GM12878 (cell line): Measurements from ENCODE around the gene CPSF4. TPM values are rescaled to one million over a fixed set of nuclear protein-coding genes. Genes with fewer than 3 reads are reported as not detected.

Experiments
- ATAC-seq: fragments of 200-7000 bp; cut with Tn5 transposase; 3 replicates; pipeline ENCODE4 v1.9.1; 2020; ENCODE audit warnings: mild to moderate bottlenecking, moderate library complexity
- BruUV-seq: library from RNA; stranded (reverse); fragments of 400-500 nt; replicated peaks from 2 replicates; lab custom pipeline; 2021; lab: Mats Ljungman, UMichigan
- CTCF ChIA-PET: fragments of 300-600 bp; sonication (Branson Sonifier 250); formaldehyde crosslinking; extraction: SDS; loops from one replicate; lab custom pipeline; 2021; ENCODE audit warnings: inconsistent platforms; lab: Yijun Ruan, JAX
- POLR2A ChIA-PET: fragments of 350-600 bp; formaldehyde crosslinking; extraction: SDS; loops from one replicate; lab custom pipeline; 2021; ENCODE audit warnings: inconsistent platforms; lab: Charles Lee
- RAD21 ChIA-PET: fragments of 300-600 bp; sonication (Branson Sonifier 250); formaldehyde crosslinking; loops from one replicate; lab custom pipeline; 2023; ENCODE audit warnings: antibody characterized with exemption; ENCODE audit not compliant: unreplicated experiment; lab: Charles Lee
- SMC1A ChIA-PET: fragments of 300-600 bp; sonication (Branson Sonifier 250); formaldehyde crosslinking; loops from one replicate; lab custom pipeline; 2023; ENCODE audit not compliant: unreplicated experiment, uncharacterized antibody; lab: Charles Lee
- DNase-seq: peaks from one replicate; pipeline ENCODE4 v3.0.0-alpha.2; 2011; ENCODE audit warnings: low read depth, low spot score
- FAIRE-seq: peaks from 3 replicates; lab custom pipeline; 2011; peaks lifted over from hg19 to GRCh38; lab: Jason Lieb, UNC
- H2AFZ ChIP-seq: 2 replicates; pipeline ENCODE4 v1.6.0; 2011; ENCODE audit warnings: low read depth, low read length, control low read depth; ENCODE audit not compliant: control insufficient read depth
- H3K27ac ChIP-seq: 2 replicates; pipeline ENCODE4 v1.5.1; 2011; ENCODE audit warnings: control low read depth; ENCODE audit not compliant: control insufficient read depth, insufficient read depth
- H3K27me3 ChIP-seq, 2 experiments: replicated peaks in 1 of 2; 2 replicates each; pipeline versions ENCODE4 v1.6.0 to v1.6.1; 2011; ENCODE audit warnings: low read length in 1 of 2; ENCODE audit not compliant: control insufficient read depth in 2 of 2, insufficient read depth in 2 of 2
- H3K36me3 ChIP-seq, 2 experiments: 2 replicates each; pipeline ENCODE4 v1.5.1; 2011; ENCODE audit warnings: low read length in 1 of 2; ENCODE audit not compliant: control insufficient read depth in 2 of 2, insufficient read depth in 2 of 2
- H3K4me1 ChIP-seq: 2 replicates; pipeline ENCODE4 v1.6.1; 2011; ENCODE audit warnings: mild to moderate bottlenecking, low read length, moderate library complexity, mixed read lengths; ENCODE audit not compliant: control insufficient read depth, insufficient read depth
- H3K4me2 ChIP-seq: 2 replicates; pipeline ENCODE4 v1.6.0; 2011; ENCODE audit warnings: control low read depth; ENCODE audit not compliant: control insufficient read depth, insufficient read depth
- H3K4me3 ChIP-seq: fragments of 200-600 bp; sonication (generic); 2 replicates; pipeline ENCODE4 v1.5.1; 2016
- H3K79me2 ChIP-seq: 2 replicates; pipeline ENCODE4 v1.6.0; 2011; ENCODE audit warnings: low read length; ENCODE audit not compliant: control insufficient read depth, insufficient read depth
- H3K9ac ChIP-seq: 2 replicates; pipeline ENCODE4 v1.8.0; 2011; ENCODE audit warnings: low read length, control low read depth, mixed read lengths; ENCODE audit not compliant: control insufficient read depth, insufficient read depth
- H3K9me3 ChIP-seq: replicated peaks from 3 replicates; pipeline ENCODE4 v1.5.1; 2011; ENCODE audit warnings: mild to moderate bottlenecking, low read length; ENCODE audit not compliant: control insufficient read depth, insufficient read depth
- H4K20me1 ChIP-seq: 2 replicates; pipeline ENCODE4 v1.6.0; 2011; ENCODE audit not compliant: control insufficient read depth, insufficient read depth
- CBX5 ChIP-seq: sonication (generic); IDR thresholded peaks from 2 replicates; pipeline ENCODE4 v1.6.1; 2016; ENCODE audit warnings: low read depth, moderate library complexity, mild to moderate bottlenecking, inconsistent platforms
- CTCF ChIP-seq, 3 experiments: IDR thresholded peaks in 2 of 3; conservative IDR thresholded peaks in 1 of 3; 2 replicates each; pipeline ENCODE4 v1.5.1; 2011; ENCODE audit warnings: low read depth in 3 of 3, low read length in 3 of 3, mild to moderate bottlenecking in 3 of 3, control low read depth in 2 of 3, moderate library complexity in 2 of 3, inconsistent platforms in 1 of 3, mixed read lengths in 1 of 3; ENCODE audit not compliant: control insufficient read depth in 2 of 3, insufficient read depth in 1 of 3; ENCODE audit errors: extremely low read depth in 1 of 3
- KLF5 ChIP-seq: fragments of 450-650 bp; IDR thresholded peaks from 2 replicates; pipeline ENCODE4 v1.6.1; 2014; ENCODE audit warnings: mild to moderate bottlenecking; ENCODE audit not compliant: partially characterized antibody
- RAD21 ChIP-seq: IDR thresholded peaks from 2 replicates; pipeline ENCODE4 v1.6.1; 2011; ENCODE audit warnings: mild to moderate bottlenecking, low read depth, low read length, moderate library complexity; ENCODE audit not compliant: insufficient read depth
- STAT1 ChIP-seq: fragments of 450-650 bp; conservative IDR thresholded peaks from 2 replicates; pipeline ENCODE4 v1.6.1; 2014; ENCODE audit warnings: antibody characterized with exemption, mild to moderate bottlenecking
- YY1 ChIP-seq: IDR thresholded peaks from 2 replicates; pipeline ENCODE4 v1.6.1; 2011; ENCODE audit warnings: low read depth, mild to moderate bottlenecking, low read length
- WGBS: methylation state at CpG from one replicate; pipeline ENCODE4 v1.1.6; 2016; ENCODE audit warnings: low lambda C conversion rate; ENCODE audit not compliant: insufficient replicate concordance, insufficient coverage; ENCODE audit errors: missing lambda C conversion rate; 5-methylcytosine and 5-hydroxymethylcytosine counted together
- in situ Hi-C: fragments of 300-500 bp; cut with MboI; formaldehyde crosslinking; loops from 9 replicates; pipeline ENCODE4 v1.14.3; 2018; ENCODE audit warnings: mixed read lengths
- intact Hi-C: fragments of 100-400 bp; cut with micrococcal nuclease; formaldehyde crosslinking; loops from one replicate; pipeline ENCODE4 v1.14.2; 2022; ENCODE audit not compliant: unreplicated experiment
- polyA plus RNA-seq, 11 experiments: library from polyadenylated mRNA; depleted of rRNA in 4 of 11; unstranded in 6 of 11; stranded (reverse) in 5 of 11; fragments of >200 nt; fragmentation: Nextera tagmentation in 4 of 11; fragmentation: Illumina TruSeq in 1 of 11; extraction: Ambion mirVana in 4 of 11; extraction: Trizol in 1 of 11; gene quantifications; 1 replicate in 1 of 11; 2 replicates in 10 of 11; pipeline versions ENCODE4 v1.2.1 to v1.2.3, GENCODE V29; 2011 to 2016; ENCODE audit warnings: inconsistent platforms in 2 of 11, missing spikeins in 2 of 11, low read depth in 1 of 11
- total RNA-seq, 4 experiments: library from RNA; depleted of rRNA in 3 of 4; stranded (reverse); fragments of >200 nt in 3 of 4; fragmentation: Illumina TruSeq in 1 of 4; extraction: Trizol in 1 of 4; gene quantifications; 2 replicates each; pipeline versions ENCODE4 v1.2.1 to v1.2.3, GENCODE V29; 2013 to 2021

CPSF4 gene
- total and polyA plus RNA-seq, 10 of the 15 experiments (the other 5 are each of a cell fraction or from before 2014, with no cell fraction given), result 13.6 to 70.1 (median 45.0) TPM

GRCh38 chr7:99446096-99446495 lies 7.4 kb downstream of the CPSF4 start:
- in situ Hi-C loops (no loop called here), intact Hi-C loops (no loop called here)
- Histone ChIP-seq H3K4me3 (no peak overlapping the region), H3K9ac (no peak overlapping the region), H3K36me3 (peaks cover 26 to 30% of the 10 kb centered on the region in 2 experiments; a peak in 3 of 4 replicates), H3K79me2 (no peaks in the 10 kb centered on the region), H3K4me1 (no peaks in the 10 kb centered on the region), H4K20me1 (no peaks in the 10 kb centered on the region), H3K27me3 (no peaks in the 10 kb centered on the region), H3K4me2 (no peak overlapping the region), H2AFZ (no peak overlapping the region), H3K9me3 (no peaks in the 10 kb centered on the region), H3K27ac (no peak overlapping the region)
- no peak for ATAC-seq
- 100% methylated on average over 4 of the region's 4 CpGs for WGBS
- RAD21 ChIA-PET, result no interaction called here
- SMC1A ChIA-PET, result interaction anchor here (1.1 to 1.5 kb wide), 2 partner anchors 27 to 60 kb away, joined by 3 read pairs; no protein-coding TSS in a partner anchor
- CTCF ChIA-PET, result no interaction called here
- no peak for TF ChIP-seq CBX5
- no peak for TF ChIP-seq RAD21
- TF ChIP-seq KLF5, result no peak
- no peak for TF ChIP-seq STAT1
- no peak for FAIRE-seq
- DNase-seq, result no peak
- no TSS peak for BruUV-seq
- POLR2A ChIA-PET, result interaction anchor here (0.6 kb wide), 1 partner anchor 642 kb away, joined by 3 read pairs; no protein-coding TSS in a partner anchor

GRCh38 chr7:99447943-99448342 lies 9.2 kb downstream of the CPSF4 start:
- Histone ChIP-seq H3K4me1 (no peaks in the 10 kb centered on the region), H3K9ac (no peak overlapping the region), H3K27ac (no peak overlapping the region), H3K4me2 (no peak overlapping the region), H4K20me1 (no peaks in the 10 kb centered on the region), H3K79me2 (no peaks in the 10 kb centered on the region), H3K36me3 (peaks cover 28 to 40% of the 10 kb centered on the region in 2 experiments; a peak in 3 of 4 replicates), H3K27me3 (no peaks in the 10 kb centered on the region), H3K9me3 (no peaks in the 10 kb centered on the region), H2AFZ (no peak overlapping the region), H3K4me3 (no peak overlapping the region)
- ChIA-PET RAD21 (no interaction called here), POLR2A (interaction anchor here (0.7 kb wide), 1 partner anchor 10 kb away, joined by 9 read pairs; no protein-coding TSS in a partner anchor), CTCF (interaction anchor here (0.6 to 0.7 kb wide), 2 partner anchors 392 to 543 kb away, joined by 3 to 4 read pairs; no protein-coding TSS in a partner anchor), SMC1A (no interaction called here)
- in situ Hi-C loops (no loop called here), intact Hi-C loops (no loop called here)
- 93% methylated on average over 10 of the region's 10 CpGs for WGBS
- DNase-seq (no peak), ATAC-seq (peak; percentile 79), FAIRE-seq (no peak)
- TF ChIP-seq YY1 (no peak), CTCF (IDR thresholded peaks at IDR 0.05 in 2 of 3, conservative IDR thresholded peaks at IDR 0.05 in 1 of 3; ENCODE audit: control insufficient read depth in 2 of 3, extremely low read depth in 1 of 3, insufficient read depth in 1 of 3, low read depth in 3 of 3, low read length in 3 of 3) (peak in 1 of 3 experiments; percentile 50; a peak in 2 of 6 replicates)
- BruUV-seq, result no TSS peak
